B cell (primary cell): ENCODE measurements around the gene TSC2. TPM values are rescaled to one million over a fixed set of nuclear protein-coding genes. Genes with fewer than 3 reads are reported as not detected.

ENCODE experiments used
- ATAC-seq: fragments of 200-7000 bp; cut with Tn5 transposase; one replicate; pipeline ENCODE4 v1.10.0; 2021; ENCODE audit warnings: low read depth, mild to moderate bottlenecking, moderate number of reproducible peaks, moderate library complexity
- CTCF ChIA-PET: fragments of 350-600 bp; sonication (Branson Sonifier 250); formaldehyde crosslinking; loops from one replicate; lab custom pipeline; 2021; ENCODE audit warnings: antibody characterized with exemption, inconsistent platforms; lab: Charles Lee
- POLR2A ChIA-PET: fragments of 350-600 bp; sonication (Branson Sonifier 250); formaldehyde crosslinking; loops from one replicate; lab custom pipeline; 2021; ENCODE audit warnings: antibody characterized with exemption; lab: Charles Lee
- DNase-seq: peaks from one replicate; pipeline ENCODE4 v3.0.0; 2013
- H2AFZ ChIP-seq: 2 replicates; pipeline ENCODE4 v1.6.1; 2012; ENCODE audit warnings: mild to moderate bottlenecking, low read depth, low read length; ENCODE audit not compliant: insufficient read depth, poor library complexity, severe bottlenecking
- H3K27ac ChIP-seq, 2 donors: 1 replicate in 1 of 2; 2 replicates in 1 of 2; pipeline ENCODE4 v1.5.1; 2012 to 2013; ENCODE audit warnings: low read length in 2 of 2, mild to moderate bottlenecking in 2 of 2, moderate library complexity in 1 of 2
- H3K27me3 ChIP-seq, 4 experiments: fragments of 200-600 bp in 1 of 4; sonication (generic) in 1 of 4; replicated peaks in 1 of 4; 1 replicate in 2 of 4; 2 replicates in 2 of 4; pipeline versions ENCODE4 v1.6.1 to v1.7.0; 2013 to 2016; ENCODE audit warnings: low read length in 3 of 4, mild to moderate bottlenecking in 2 of 4, mixed read lengths in 1 of 4, moderate library complexity in 1 of 4; ENCODE audit not compliant: insufficient read depth in 4 of 4, control insufficient read depth in 3 of 4; ENCODE audit errors: control extremely low read depth in 1 of 4
- H3K36me3 ChIP-seq, 2 experiments: replicated peaks in 1 of 2; 1 replicate in 1 of 2; 2 replicates in 1 of 2; pipeline versions ENCODE4 v1.6.1 to v1.7.1; 2013; ENCODE audit warnings: low read length in 1 of 2; ENCODE audit not compliant: insufficient read depth in 2 of 2, control insufficient read depth in 1 of 2; ENCODE audit errors: control extremely low read depth in 1 of 2, extremely low read depth in 1 of 2
- H3K4me1 ChIP-seq, 2 donors: fragments of 200-600 bp in 1 of 2; sonication (generic) in 1 of 2; 1 replicate in 1 of 2; 2 replicates in 1 of 2; pipeline versions ENCODE4 v1.5.1 to v1.6.1; 2013 to 2017; ENCODE audit warnings: low read length in 2 of 2; ENCODE audit not compliant: control insufficient read depth in 2 of 2, insufficient read depth in 2 of 2
- H3K4me2 ChIP-seq: replicated peaks from 2 replicates; pipeline ENCODE3; 2012; ENCODE audit warnings: mild to moderate bottlenecking, low read depth, low read length; ENCODE audit not compliant: poor library complexity, severe bottlenecking
- H3K4me3 ChIP-seq, 5 experiments: fragments of 200-600 bp in 1 of 5; sonication (generic) in 1 of 5; 1 replicate in 3 of 5; 2 replicates in 2 of 5; pipeline versions ENCODE4 v1.5.1 to v1.7.0; 2011 to 2016; ENCODE audit warnings: low read length in 4 of 5, mild to moderate bottlenecking in 4 of 5, low read depth in 2 of 5, control low read depth in 1 of 5, moderate library complexity in 1 of 5; ENCODE audit not compliant: insufficient read depth in 1 of 5; ENCODE audit errors: control extremely low read depth in 1 of 5, extremely low read depth in 1 of 5
- H3K79me2 ChIP-seq: fragments of 200-600 bp; sonication (generic); one replicate; pipeline ENCODE4 v1.6.0; 2016; ENCODE audit warnings: low read length; ENCODE audit not compliant: control insufficient read depth, insufficient read depth
- H3K9ac ChIP-seq: fragments of 200-600 bp; sonication (generic); 2 replicates; pipeline ENCODE4 v1.6.1; 2017; ENCODE audit warnings: mild to moderate bottlenecking, low read length, moderate library complexity
- H3K9me3 ChIP-seq, 3 donors: one replicate each; pipeline versions ENCODE4 v1.6.1 to v1.7.1; 2013; ENCODE audit warnings: low read length in 2 of 3; ENCODE audit not compliant: control insufficient read depth in 2 of 3, insufficient read depth in 1 of 3; ENCODE audit errors: control extremely low read depth in 1 of 3
- H4K20me1 ChIP-seq: 2 replicates; pipeline ENCODE4 v1.6.0; 2012; ENCODE audit warnings: mild to moderate bottlenecking, low read length; ENCODE audit not compliant: insufficient read depth, control insufficient read depth, poor library complexity, severe bottlenecking
- H3K27ac Mint-ChIP-seq: one replicate; pipeline ENCODE4 v1.8.0; 2021; ENCODE audit warnings: mixed read lengths
- H3K27me3 Mint-ChIP-seq: one replicate; pipeline ENCODE4 v1.8.0; 2021; ENCODE audit warnings: mixed read lengths
- H3K4me1 Mint-ChIP-seq: one replicate; pipeline ENCODE4 v1.8.0; 2021; ENCODE audit warnings: mixed read lengths
- H3K4me3 Mint-ChIP-seq: one replicate; pipeline ENCODE4 v1.8.0; 2021; ENCODE audit warnings: mixed read lengths
- H3K9me3 Mint-ChIP-seq: one replicate; pipeline ENCODE4 v1.8.0; 2022; ENCODE audit warnings: mixed read lengths; ENCODE audit not compliant: insufficient read depth
- EZH2 ChIP-seq: IDR thresholded peaks from 2 replicates; pipeline ENCODE4 v1.6.1; 2012; ENCODE audit warnings: borderline replicate concordance, low read depth, mild to moderate bottlenecking, moderate library complexity, low read length; ENCODE audit not compliant: insufficient read depth, poor library complexity, severe bottlenecking
- WGBS: methylation state at CpG from one replicate; pipeline ENCODE4 v1.1.5; 2013; ENCODE audit warnings: missing lambda C conversion rate; ENCODE audit not compliant: insufficient coverage; 5-methylcytosine and 5-hydroxymethylcytosine counted together
- intact Hi-C: fragments of 100-400 bp; cut with micrococcal nuclease; formaldehyde crosslinking; loops from one replicate; pipeline ENCODE4 v1.10.0; 2022
- polyA plus RNA-seq: library from polyadenylated mRNA; depleted of rRNA; stranded (reverse); fragments of >200 nt; gene quantifications from 2 replicates; pipeline ENCODE4 v1.2.3, GENCODE V29; 2012
- total RNA-seq, 2 donors: library from RNA; stranded (reverse); fragments of 120-200 nt in 1 of 2; gene quantifications; 1 replicate in 1 of 2; 2 replicates in 1 of 2; pipeline versions ENCODE4 v1.2.3 to v1.2.4, GENCODE V29; 2013 to 2022
- TF ChIP-seq, protein P1 (sequence below): fragments of 200-600 bp; IDR thresholded peaks from one replicate; pipeline ENCODE4 v1.8.0; 2022; ENCODE audit warnings: antibody characterized with exemption, mild to moderate bottlenecking

Gene TSC2
- total and polyA plus RNA-seq, 2 donors (not counting 1 experiment from before 2014, with no cell fraction given) = 128 to 194 TPM

DNA sequence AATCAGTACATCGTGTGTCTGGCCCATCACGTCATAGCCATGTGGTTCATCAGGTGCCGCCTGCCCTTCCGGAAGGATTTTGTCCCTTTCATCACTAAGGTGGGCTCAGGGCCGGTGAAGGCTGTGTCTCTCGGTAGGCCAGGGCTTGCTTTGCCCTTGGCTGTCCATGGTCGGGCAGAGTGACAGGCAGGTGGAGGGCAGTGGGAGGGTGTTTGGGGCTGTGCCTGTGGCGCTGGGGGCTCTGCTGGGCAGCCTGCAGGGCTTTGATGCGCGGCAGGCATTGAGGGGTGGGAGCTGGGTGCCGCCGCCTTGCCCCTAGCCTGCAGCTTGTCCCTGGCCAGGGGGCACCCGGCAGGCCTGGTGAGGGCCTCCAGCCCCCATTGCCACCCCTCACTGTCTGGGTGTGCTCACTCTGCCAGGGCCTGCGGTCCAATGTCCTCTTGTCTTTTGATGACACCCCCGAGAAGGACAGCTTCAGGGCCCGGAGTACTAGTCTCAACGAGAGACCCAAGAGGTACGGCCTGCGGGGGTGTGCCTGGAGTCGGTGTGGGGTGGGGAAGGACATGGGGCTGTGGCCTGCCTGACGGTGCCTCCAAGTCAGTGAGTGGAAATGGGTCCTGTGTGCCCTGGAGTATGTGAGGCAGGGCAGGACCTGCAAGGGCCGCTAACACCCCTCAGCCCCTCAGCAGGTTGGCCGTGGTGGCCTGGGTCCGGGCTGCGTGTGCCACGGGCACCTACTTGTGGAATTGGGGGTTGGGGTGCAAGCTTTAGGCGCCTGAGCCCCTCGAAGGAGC lies 28.5 kb downstream of the TSC2 start:
- Histone ChIP-seq H4K20me1 (no peaks in the 10 kb centered on the region), H3K27me3 (no peaks in the 10 kb centered on the region), H2AFZ (no peak overlapping the region), H3K79me2 (no peaks in the 10 kb centered on the region), H3K4me1 (no peaks in the 10 kb centered on the region), H3K27ac (no peak overlapping the region), H3K9me3 (no peaks in the 10 kb centered on the region), H3K36me3 (peaks cover 0 to 49% of the 10 kb centered on the region in 2 experiments), H3K4me3 (no peak overlapping the region), H3K9ac (no peak overlapping the region), H3K4me2 (no peak overlapping the region)
- intact Hi-C loops = no loop called here
- Mint-ChIP-seq H3K27ac (no peak overlapping the region), H3K4me3 (no peak overlapping the region), H3K9me3 (no peaks in the 10 kb centered on the region), H3K27me3 (no peaks in the 10 kb centered on the region), H3K4me1 (no peaks in the 10 kb centered on the region)
- no peak for TF ChIP-seq EZH2
- TF ChIP-seq, protein P1, sequence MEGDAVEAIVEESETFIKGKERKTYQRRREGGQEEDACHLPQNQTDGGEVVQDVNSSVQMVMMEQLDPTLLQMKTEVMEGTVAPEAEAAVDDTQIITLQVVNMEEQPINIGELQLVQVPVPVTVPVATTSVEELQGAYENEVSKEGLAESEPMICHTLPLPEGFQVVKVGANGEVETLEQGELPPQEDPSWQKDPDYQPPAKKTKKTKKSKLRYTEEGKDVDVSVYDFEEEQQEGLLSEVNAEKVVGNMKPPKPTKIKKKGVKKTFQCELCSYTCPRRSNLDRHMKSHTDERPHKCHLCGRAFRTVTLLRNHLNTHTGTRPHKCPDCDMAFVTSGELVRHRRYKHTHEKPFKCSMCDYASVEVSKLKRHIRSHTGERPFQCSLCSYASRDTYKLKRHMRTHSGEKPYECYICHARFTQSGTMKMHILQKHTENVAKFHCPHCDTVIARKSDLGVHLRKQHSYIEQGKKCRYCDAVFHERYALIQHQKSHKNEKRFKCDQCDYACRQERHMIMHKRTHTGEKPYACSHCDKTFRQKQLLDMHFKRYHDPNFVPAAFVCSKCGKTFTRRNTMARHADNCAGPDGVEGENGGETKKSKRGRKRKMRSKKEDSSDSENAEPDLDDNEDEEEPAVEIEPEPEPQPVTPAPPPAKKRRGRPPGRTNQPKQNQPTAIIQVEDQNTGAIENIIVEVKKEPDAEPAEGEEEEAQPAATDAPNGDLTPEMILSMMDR = no peak
- no peak for ATAC-seq
- CTCF ChIA-PET = interaction anchor here (0.6 kb wide), 1 partner anchor 54 kb away, joined by 3 read pairs; no protein-coding TSS in a partner anchor
- DNase-seq = no peak
- 95% methylated on average over 19 of the region's 28 CpGs for WGBS
- POLR2A ChIA-PET = interaction anchor here (0.6 kb wide), 1 partner anchor 66 kb away, joined by 4 read pairs; no protein-coding TSS in a partner anchor

DNA sequence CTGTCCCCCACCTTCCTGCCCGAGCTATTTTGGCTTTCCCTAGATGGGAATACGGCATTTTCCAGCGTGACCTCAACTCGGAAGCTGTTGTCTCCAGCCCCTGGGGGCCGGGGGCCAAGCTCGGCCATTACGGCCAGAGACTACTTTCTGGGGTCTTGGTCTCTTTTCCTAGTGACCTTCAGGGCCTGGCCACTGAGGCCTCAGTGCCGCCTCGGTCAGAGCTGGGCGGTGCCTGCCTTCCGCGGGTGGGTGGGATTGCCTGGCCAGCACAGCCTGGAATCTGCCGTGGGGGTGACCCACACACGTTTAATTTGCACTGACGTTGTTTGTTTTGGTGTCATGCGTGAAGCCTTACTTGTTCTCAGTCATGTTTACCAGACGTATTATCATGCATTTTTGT lies 29.2 kb downstream of the TSC2 start:
- H3K79me2 ChIP-seq = no peaks in the 10 kb centered on the region
- Mint-ChIP-seq H3K27me3 (no peaks in the 10 kb centered on the region), H3K4me1 (no peaks in the 10 kb centered on the region), H3K27ac (no peak overlapping the region), H3K9me3 (no peaks in the 10 kb centered on the region), H3K4me3 (no peak overlapping the region)
- H2AFZ ChIP-seq = no peak overlapping the region
- no peaks in the 10 kb centered on the region for H3K27me3 ChIP-seq
- no peaks in the 10 kb centered on the region for H3K9me3 ChIP-seq
- no peaks in the 10 kb centered on the region for H4K20me1 ChIP-seq
- no peaks in the 10 kb centered on the region for H3K4me1 ChIP-seq
- ATAC-seq = no peak
- H3K4me2 ChIP-seq = no peak overlapping the region
- DNase-seq = no peak
- no peak overlapping the region for H3K27ac ChIP-seq
- ChIA-PET POLR2A (no interaction called here), CTCF (no interaction called here)
- no peak overlapping the region for H3K9ac ChIP-seq
- H3K36me3 ChIP-seq = peaks cover 0 to 49% of the 10 kb centered on the region in 2 experiments
- no peak for TF ChIP-seq EZH2
- TF ChIP-seq, protein P1 = no peak
- intact Hi-C loops = no loop called here
- H3K4me3 ChIP-seq = no peak overlapping the region
- WGBS = 98% methylated on average over 17 of the region's 17 CpGs
